Trophoblast cell (in vitro differentiated cells and primary cell): ENCODE measurements around the gene RSAD1.

Experiments used
- DNase-seq, 2 donors: peaks; one replicate each; pipeline ENCODE4 v3.0.0-alpha.2; 2016
- H2AFZ ChIP-seq: 2 replicates; pipeline ENCODE4 v1.6.1; 2013; ENCODE audit warnings: low read length, moderate library complexity, mild to moderate bottlenecking; ENCODE audit not compliant: insufficient read depth, poor library complexity
- H2AK5ac ChIP-seq: 2 replicates; pipeline ENCODE4 v1.6.1; 2013; ENCODE audit warnings: mild to moderate bottlenecking, low read length
- H2BK120ac ChIP-seq: 2 replicates; pipeline ENCODE4 v1.6.1; 2013; ENCODE audit warnings: low read length, mild to moderate bottlenecking, moderate library complexity; ENCODE audit not compliant: insufficient read depth, poor library complexity
- H2BK12ac ChIP-seq: 2 replicates; pipeline ENCODE4 v1.6.1; 2013; ENCODE audit warnings: mild to moderate bottlenecking, low read length, moderate library complexity
- H2BK5ac ChIP-seq: 2 replicates; pipeline ENCODE4 v1.6.1; 2013; ENCODE audit warnings: low read length, low read depth, moderate library complexity, mild to moderate bottlenecking; ENCODE audit not compliant: poor library complexity
- H3K14ac ChIP-seq: 2 replicates; pipeline ENCODE4 v1.6.1; 2013; ENCODE audit warnings: mild to moderate bottlenecking, low read length
- H3K18ac ChIP-seq: 2 replicates; pipeline ENCODE4 v1.6.1; 2013; ENCODE audit warnings: mild to moderate bottlenecking, low read length
- H3K23ac ChIP-seq: 2 replicates; pipeline ENCODE4 v1.6.1; 2013; ENCODE audit warnings: low read length
- H3K27ac ChIP-seq: 2 replicates; pipeline ENCODE4 v1.5.1; 2013; ENCODE audit warnings: low read depth, mild to moderate bottlenecking, inconsistent platforms, low read length, moderate library complexity
- H3K27me3 ChIP-seq: 2 replicates; pipeline ENCODE4 v1.6.1; 2013; ENCODE audit warnings: inconsistent platforms, mild to moderate bottlenecking, low read length, moderate library complexity; ENCODE audit not compliant: insufficient read depth
- H3K36me3 ChIP-seq, 2 experiments: 1 replicate in 1 of 2; 2 replicates in 1 of 2; pipeline ENCODE4 v1.6.1; 2013; ENCODE audit warnings: low read length in 2 of 2, mild to moderate bottlenecking in 2 of 2, moderate library complexity in 1 of 2; ENCODE audit not compliant: insufficient read depth in 2 of 2, control insufficient read depth in 1 of 2
- H3K4ac ChIP-seq: 2 replicates; pipeline ENCODE4 v1.6.1; 2013; ENCODE audit warnings: low read depth, mild to moderate bottlenecking, low read length, moderate library complexity
- H3K4me1 ChIP-seq, 2 experiments: 1 replicate in 1 of 2; 2 replicates in 1 of 2; pipeline ENCODE4 v1.6.1; 2013; ENCODE audit warnings: low read length in 2 of 2, mild to moderate bottlenecking in 2 of 2, moderate library complexity in 1 of 2; ENCODE audit not compliant: insufficient read depth in 2 of 2, control insufficient read depth in 1 of 2
- H3K4me2 ChIP-seq: 2 replicates; pipeline ENCODE4 v1.6.1; 2013; ENCODE audit warnings: inconsistent platforms, mild to moderate bottlenecking, low read length, moderate library complexity
- H3K4me3 ChIP-seq: 2 replicates; pipeline ENCODE4 v1.5.1; 2013; ENCODE audit warnings: mild to moderate bottlenecking, low read depth, low read length, inconsistent platforms
- H3K79me1 ChIP-seq: one replicate; pipeline ENCODE4 v1.6.1; 2013; ENCODE audit warnings: low read length
- H3K79me2 ChIP-seq: 2 replicates; pipeline ENCODE4 v1.6.1; 2013; ENCODE audit warnings: low read length, mild to moderate bottlenecking; ENCODE audit not compliant: control insufficient read depth, insufficient read depth, poor library complexity
- H3K9ac ChIP-seq: 2 replicates; pipeline ENCODE4 v1.6.1; 2013; ENCODE audit warnings: mild to moderate bottlenecking, low read length
- H3K9me3 ChIP-seq: 2 replicates; pipeline ENCODE4 v1.6.1; 2013; ENCODE audit warnings: low read depth, mild to moderate bottlenecking, control low read depth, inconsistent platforms, low read length; ENCODE audit not compliant: insufficient read depth
- H4K12ac ChIP-seq: 2 replicates; pipeline ENCODE4 v1.6.1; 2013; ENCODE audit warnings: low read depth, mild to moderate bottlenecking, low read length, moderate library complexity
- H4K8ac ChIP-seq: 2 replicates; pipeline ENCODE4 v1.6.1; 2013; ENCODE audit warnings: low read depth, mild to moderate bottlenecking, low read length, moderate library complexity
- H4K91ac ChIP-seq: one replicate; pipeline ENCODE4 v1.6.1; 2013; ENCODE audit warnings: low read depth, mild to moderate bottlenecking, low read length, moderate library complexity
- WGBS: extraction: QIAGEN DNeasy Blood & Tissue Kit; methylation state at CpG from one replicate; pipeline ENCODE4 v1.1.7; 2013; ENCODE audit warnings: missing lambda C conversion rate; ENCODE audit not compliant: insufficient read length, insufficient coverage; ENCODE audit errors: extremely low coverage; 5-methylcytosine and 5-hydroxymethylcytosine counted together

RSAD1 gene

DNA sequence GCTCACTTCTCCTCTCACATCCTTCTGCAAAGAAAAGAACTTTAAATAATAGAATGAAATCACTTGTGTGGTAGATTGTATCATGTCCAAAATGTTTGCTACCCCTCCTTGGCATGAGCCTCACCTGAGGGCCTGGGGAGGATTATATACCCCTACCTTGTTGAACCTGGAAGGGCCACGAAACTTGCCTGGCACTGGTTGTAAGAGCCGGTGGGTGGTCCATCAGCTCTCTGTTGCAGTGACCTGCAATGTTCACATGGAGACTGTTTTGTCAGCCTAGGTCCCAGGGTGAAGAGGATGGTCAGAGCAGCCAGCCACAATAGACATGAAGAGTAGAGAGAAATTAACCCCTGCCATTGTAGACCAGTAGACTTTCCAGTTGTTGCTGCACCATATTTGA, 10.2 kb downstream of the RSAD1 start:
- H3K4me3 ChIP-seq: no peak overlapping the region
- H3K27me3 ChIP-seq: no peaks in the 10 kb centered on the region
- no peak for DNase-seq
- no peak overlapping the region for H2AFZ ChIP-seq
- H3K23ac ChIP-seq: no peak overlapping the region
- no peak overlapping the region for H2BK120ac ChIP-seq
- H2BK12ac ChIP-seq: no peak overlapping the region
- no peaks in the 10 kb centered on the region for H3K79me2 ChIP-seq
- H3K27ac ChIP-seq: no peak overlapping the region
- no peak overlapping the region for H3K4ac ChIP-seq
- peaks cover 10 to 11% of the 10 kb centered on the region in 2 experiments for H3K36me3 ChIP-seq
- no peak overlapping the region for H3K9ac ChIP-seq
- no peak overlapping the region for H4K8ac ChIP-seq
- no peak overlapping the region for H3K14ac ChIP-seq
- H3K18ac ChIP-seq: no peak overlapping the region
- no peak overlapping the region for H4K91ac ChIP-seq
- no peak overlapping the region for H3K4me2 ChIP-seq
- no peaks in the 10 kb centered on the region for H3K9me3 ChIP-seq
- no peak overlapping the region for H2BK5ac ChIP-seq
- no peak overlapping the region for H2AK5ac ChIP-seq
- no CpG with 5 or more reads among the region's 2 CpGs for WGBS
- H3K79me1 ChIP-seq: no peaks in the 10 kb centered on the region
- H3K4me1 ChIP-seq: no peaks in the 10 kb centered on the region
- no peak overlapping the region for H4K12ac ChIP-seq

- H3K4me2 ChIP-seq: no peak overlapping the region
- H3K14ac ChIP-seq: no peak overlapping the region
- H3K79me1 ChIP-seq: no peaks in the 10 kb centered on the region
- WGBS: no CpG with 5 or more reads among the region's 1 CpG
- no peak overlapping the region for H2BK5ac ChIP-seq
- H2AFZ ChIP-seq: no peak overlapping the region
- H3K4me3 ChIP-seq: no peak overlapping the region
- H2BK12ac ChIP-seq: no peak overlapping the region
- H2BK120ac ChIP-seq: no peak overlapping the region
- no peaks in the 10 kb centered on the region for H3K36me3 ChIP-seq
- no peak overlapping the region for H4K12ac ChIP-seq
- peaks cover 2% of the 10 kb centered on the region for H3K9me3 ChIP-seq
- no peaks in the 10 kb centered on the region for H3K27me3 ChIP-seq
- H3K18ac ChIP-seq: no peak overlapping the region
- H4K8ac ChIP-seq: no peak overlapping the region
- H3K4ac ChIP-seq: no peak overlapping the region
- DNase-seq: no peak
- no peak overlapping the region for H2AK5ac ChIP-seq
- no peaks in the 10 kb centered on the region for H3K79me2 ChIP-seq
- H4K91ac ChIP-seq: no peak overlapping the region
- H3K4me1 ChIP-seq: peaks cover 0 to 2% of the 10 kb centered on the region in 2 experiments
- no peak overlapping the region for H3K23ac ChIP-seq
- no peak overlapping the region for H3K27ac ChIP-seq
- H3K9ac ChIP-seq: no peak overlapping the region
These were observed 12.8 kb downstream of the RSAD1 start for GRCh38 chr17:50491505-50491904.

DNA sequence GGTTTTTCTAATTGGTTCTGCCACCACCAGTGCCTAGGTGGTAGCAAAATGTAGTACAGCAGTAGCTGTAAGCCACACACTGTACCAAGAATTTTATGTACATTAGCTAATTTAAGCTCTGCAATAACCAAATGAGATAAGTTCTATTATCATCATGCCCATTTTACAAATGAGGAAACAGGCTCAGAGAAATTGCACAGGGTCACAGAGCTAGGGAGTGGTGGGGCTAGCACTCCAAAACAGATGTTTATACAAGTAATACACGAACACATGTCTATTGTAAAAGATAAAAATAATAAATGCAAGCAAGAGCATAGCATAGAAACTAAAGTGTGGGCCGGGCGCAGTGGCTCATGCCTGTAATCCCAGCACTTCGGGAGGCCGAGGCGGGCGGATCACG, 13.6 kb downstream of the RSAD1 start:
- Histone ChIP-seq H2BK12ac (no peak overlapping the region), H3K9me3 (peaks cover 2% of the 10 kb centered on the region), H3K36me3 (no peaks in the 10 kb centered on the region), H2AK5ac (no peak overlapping the region), H4K12ac (no peak overlapping the region), H3K79me1 (no peaks in the 10 kb centered on the region), H3K4me1 (peaks cover 0 to 2% of the 10 kb centered on the region in 2 experiments), H4K91ac (no peak overlapping the region), H3K79me2 (no peaks in the 10 kb centered on the region), H3K4me2 (no peak overlapping the region), H3K4me3 (no peak overlapping the region), H3K9ac (no peak overlapping the region), H3K27me3 (no peaks in the 10 kb centered on the region), H4K8ac (no peak overlapping the region), H3K18ac (no peak overlapping the region), H3K14ac (no peak overlapping the region), H3K27ac (no peak overlapping the region), H3K4ac (no peak overlapping the region), H3K23ac (no peak overlapping the region), H2AFZ (no peak overlapping the region), H2BK5ac (no peak overlapping the region), H2BK120ac (no peak overlapping the region)
- WGBS: no CpG with 5 or more reads among the region's 8 CpGs
- no peak for DNase-seq

DNA sequence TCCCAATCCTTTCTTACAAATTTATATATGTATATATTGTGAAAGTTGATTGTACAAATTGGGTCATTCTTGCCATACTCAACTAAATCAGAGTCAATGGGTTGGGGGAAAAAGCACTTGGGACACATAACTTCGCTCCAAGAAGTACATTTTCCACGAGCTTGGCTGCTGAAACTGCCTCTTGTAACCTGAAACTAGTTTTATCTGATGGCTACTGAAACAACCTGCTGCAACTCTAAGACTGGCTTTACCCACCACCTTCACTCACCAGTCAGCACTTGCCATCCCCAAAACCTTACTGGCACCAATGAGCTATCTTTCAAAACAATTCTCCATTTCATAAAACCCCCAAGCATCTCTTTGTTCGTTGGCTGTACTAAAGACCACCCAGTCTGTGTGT, 15.1 kb downstream of the RSAD1 start:
- no peak overlapping the region for H4K91ac ChIP-seq
- no peaks in the 10 kb centered on the region for H3K36me3 ChIP-seq
- WGBS: no CpG with 5 or more reads among the region's 3 CpGs

More for the DNA sequence above, 15.1 kb downstream of the RSAD1 start:
- Histone ChIP-seq H3K27ac (no peak overlapping the region), H3K9ac (no peak overlapping the region), H3K4ac (no peak overlapping the region), H2BK5ac (no peak overlapping the region), H3K23ac (no peak overlapping the region), H3K4me3 (no peak overlapping the region), H4K12ac (no peak overlapping the region), H2AK5ac (no peak overlapping the region), H3K18ac (no peak overlapping the region), H3K79me1 (no peaks in the 10 kb centered on the region), H2AFZ (no peak overlapping the region), H3K14ac (no peak overlapping the region), H3K4me2 (no peak overlapping the region), H3K79me2 (no peaks in the 10 kb centered on the region), H3K9me3 (peaks cover 2% of the 10 kb centered on the region), H3K4me1 (peaks cover 5 to 6% of the 10 kb centered on the region in 2 experiments), H2BK120ac (no peak overlapping the region), H4K8ac (no peak overlapping the region), H3K27me3 (no peaks in the 10 kb centered on the region), H2BK12ac (no peak overlapping the region)
- no peak for DNase-seq
